22Rv1 (cell line): ENCODE measurements around the gene CTNNAL1.

Experiments used
- ZFX ChIP-seq: fragments of 450-650 bp; IDR thresholded peaks from 2 replicates; pipeline ENCODE4 v1.6.1; 2017; ENCODE audit warnings: antibody characterized with exemption, borderline replicate concordance
- TF ChIP-seq, protein P1 (sequence below): fragments of 450-650 bp; IDR thresholded peaks from 2 replicates; pipeline ENCODE4 v1.5.1; 2017; ENCODE audit warnings: mild to moderate bottlenecking

DNA sequence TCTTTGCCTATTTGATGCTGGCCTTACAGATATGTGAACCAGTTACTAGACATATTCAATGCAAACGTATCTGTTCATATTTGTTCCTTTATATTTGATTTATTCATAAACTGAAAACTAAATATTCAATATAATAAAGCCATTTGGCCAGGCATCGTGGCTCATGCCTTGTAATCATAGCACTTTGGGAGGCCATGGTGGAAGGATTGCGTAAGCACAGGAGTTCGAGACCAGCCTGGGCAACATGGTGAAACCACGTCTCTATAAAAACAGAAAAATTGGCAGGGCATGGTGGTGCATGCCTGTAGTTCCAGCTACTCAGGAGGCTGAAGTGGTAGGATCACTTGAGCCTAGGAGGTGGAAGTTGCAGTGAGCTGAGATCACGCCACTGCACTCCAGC lies 49.2 kb upstream of the CTNNAL1 start:
- TF ChIP-seq, protein P1, sequence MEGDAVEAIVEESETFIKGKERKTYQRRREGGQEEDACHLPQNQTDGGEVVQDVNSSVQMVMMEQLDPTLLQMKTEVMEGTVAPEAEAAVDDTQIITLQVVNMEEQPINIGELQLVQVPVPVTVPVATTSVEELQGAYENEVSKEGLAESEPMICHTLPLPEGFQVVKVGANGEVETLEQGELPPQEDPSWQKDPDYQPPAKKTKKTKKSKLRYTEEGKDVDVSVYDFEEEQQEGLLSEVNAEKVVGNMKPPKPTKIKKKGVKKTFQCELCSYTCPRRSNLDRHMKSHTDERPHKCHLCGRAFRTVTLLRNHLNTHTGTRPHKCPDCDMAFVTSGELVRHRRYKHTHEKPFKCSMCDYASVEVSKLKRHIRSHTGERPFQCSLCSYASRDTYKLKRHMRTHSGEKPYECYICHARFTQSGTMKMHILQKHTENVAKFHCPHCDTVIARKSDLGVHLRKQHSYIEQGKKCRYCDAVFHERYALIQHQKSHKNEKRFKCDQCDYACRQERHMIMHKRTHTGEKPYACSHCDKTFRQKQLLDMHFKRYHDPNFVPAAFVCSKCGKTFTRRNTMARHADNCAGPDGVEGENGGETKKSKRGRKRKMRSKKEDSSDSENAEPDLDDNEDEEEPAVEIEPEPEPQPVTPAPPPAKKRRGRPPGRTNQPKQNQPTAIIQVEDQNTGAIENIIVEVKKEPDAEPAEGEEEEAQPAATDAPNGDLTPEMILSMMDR, result no peak
- TF ChIP-seq ZFX, result no peak
